Spleen (tissue), 7 donors: ENCODE results near the gene CAMK2G.

ENCODE experiments used
- CTCF ChIP-seq, 11 experiments: fragments of 200-600 bp in 7 of 11; fragments of 450-650 bp in 4 of 11; sonication (generic) in 4 of 11; IDR thresholded peaks in 8 of 11; conservative IDR thresholded peaks in 3 of 11; 1 replicate in 7 of 11; 2 replicates in 4 of 11; pipeline versions ENCODE4 v1.4.0 to v1.8.0; 2016 to 2021; ENCODE audit warnings: antibody characterized with exemption in 11 of 11, inconsistent platforms in 4 of 11, mild to moderate bottlenecking in 1 of 11
- POLR2A ChIP-seq, 3 donors: fragments of 450-650 bp; IDR thresholded peaks; one replicate each; pipeline ENCODE4 v1.5.1; 2017; ENCODE audit warnings: antibody characterized with exemption in 3 of 3, mild to moderate bottlenecking in 1 of 3
- POLR2AphosphoS5 ChIP-seq, 3 donors: sonication (generic); formaldehyde crosslinking; IDR thresholded peaks; one replicate each; pipeline ENCODE4 v1.5.1; 2017; ENCODE audit warnings: antibody characterized with exemption in 3 of 3
- donor health status: DM: no; HTN: no; CAD: no; lungs with moderate emphysema.
- donor health status: DM: no; HTN: no; CAD: no.
- donor health status: DM: no; HTN: no; CAD: no.

GRCh38 chr10:73901261-73901660, 26.9 kb upstream of the CAMK2G start:
- TF ChIP-seq CTCF (IDR thresholded peaks at IDR 0.05 in 8 of 11, conservative IDR thresholded peaks at IDR 0.05 in 3 of 11) (no peak), POLR2A (IDR thresholded peaks at IDR 0.05) (no peak), POLR2AphosphoS5 (IDR thresholded peaks at IDR 0.05) (no peak)
